HG03175 (cell line): Measurements from ENCODE around the gene MRRF.
A peak's percentile ranks its signal among the peaks of the same experiment; 100 is the strongest.

Source experiments
- ATAC-seq: cut with Tn5 transposase; IDR thresholded peaks from one replicate; pipeline ENCODE4 v1.9.1; 2021; ENCODE audit warnings: mild to moderate bottlenecking, moderate library complexity; ENCODE audit not compliant: unreplicated experiment

MRRF gene

DNA sequence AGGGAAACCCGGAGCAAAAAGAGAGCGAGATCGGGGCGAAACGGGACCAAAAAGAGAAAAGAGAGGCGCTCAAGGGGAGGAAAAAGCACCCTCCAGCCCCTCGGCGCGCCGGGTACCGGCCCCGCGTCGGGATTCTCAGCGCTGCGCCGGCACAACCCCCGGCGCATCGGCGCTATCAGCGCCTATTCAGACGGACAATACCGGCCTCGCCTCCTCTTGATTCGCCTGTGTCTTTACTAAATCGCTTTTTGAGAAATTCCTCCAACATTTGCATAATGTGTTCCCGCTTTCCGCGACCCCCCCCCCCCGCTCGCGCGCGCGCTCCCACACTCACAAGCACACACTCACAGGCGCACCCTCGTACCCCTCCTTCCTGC lies 36.5 kb upstream of the MRRF start:
- no peak for ATAC-seq

DNA sequence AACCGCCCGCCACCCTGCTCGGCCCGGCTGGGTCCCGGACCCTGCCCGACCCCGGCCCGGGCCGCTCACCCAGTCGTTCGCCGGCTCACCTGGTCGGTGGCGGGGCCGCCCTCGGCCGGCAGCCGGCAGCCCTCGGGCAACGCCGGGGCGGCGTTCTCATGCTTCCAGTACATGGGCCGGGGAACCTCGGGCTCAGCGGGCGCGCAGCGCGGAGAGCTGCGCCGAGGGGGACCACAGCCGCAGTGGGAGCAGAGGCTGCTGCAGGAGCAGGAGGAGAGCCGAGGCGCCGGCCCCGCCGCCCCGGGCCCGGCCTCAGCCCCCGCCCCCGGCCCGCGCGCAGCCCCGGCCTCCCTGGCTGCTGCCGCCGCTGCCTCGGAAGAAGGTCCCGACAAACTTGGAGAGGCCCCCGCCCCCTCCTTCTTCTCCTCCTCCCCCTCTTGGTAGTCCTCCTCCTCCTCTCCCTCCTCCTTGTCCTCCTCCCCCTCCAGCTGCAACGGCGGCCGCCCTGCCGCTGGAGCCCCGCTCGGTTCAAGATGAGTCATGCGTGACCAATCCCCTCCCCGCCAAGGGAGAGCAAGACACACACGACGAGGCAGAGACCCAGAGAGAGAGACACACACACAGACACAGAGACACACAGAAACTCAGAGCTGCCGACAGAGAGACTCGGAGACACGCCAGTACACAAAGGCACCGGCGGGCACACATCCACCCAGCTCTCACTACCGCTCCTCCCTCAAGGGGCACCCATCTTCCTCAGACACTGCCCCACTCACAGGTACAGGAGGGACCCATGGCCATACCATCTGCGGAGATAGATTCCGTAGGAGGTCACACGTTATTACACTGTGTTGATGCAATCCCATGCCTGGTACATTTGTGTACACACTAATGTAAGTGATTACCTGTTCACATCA lies 35.9 kb upstream of the MRRF start, which contains the start of gene LHX6:
LHX6 (minus strand) TSS at position 390 of the 917 bp plus-strand sequence; CDS start at position 173, 217 bp downstream.
- ATAC-seq: no peak

DNA sequence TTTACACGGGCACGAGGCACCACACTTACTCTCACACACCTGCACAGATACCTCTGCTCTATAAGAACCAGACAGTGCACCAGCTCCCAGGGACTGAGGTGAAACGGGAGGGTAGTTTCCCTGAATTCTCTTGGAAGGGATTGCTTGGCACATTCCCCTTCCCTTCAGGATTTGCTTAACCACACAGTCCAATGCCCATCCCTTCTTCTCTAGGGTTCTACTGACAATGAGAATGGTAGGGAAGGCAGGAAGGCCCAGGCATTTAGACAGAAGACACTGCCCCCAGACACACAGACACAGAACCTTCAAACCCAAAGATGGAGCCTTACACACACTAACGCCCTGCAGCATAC lies 35.2 kb upstream of the MRRF start:
- ATAC-seq: no peak

DNA sequence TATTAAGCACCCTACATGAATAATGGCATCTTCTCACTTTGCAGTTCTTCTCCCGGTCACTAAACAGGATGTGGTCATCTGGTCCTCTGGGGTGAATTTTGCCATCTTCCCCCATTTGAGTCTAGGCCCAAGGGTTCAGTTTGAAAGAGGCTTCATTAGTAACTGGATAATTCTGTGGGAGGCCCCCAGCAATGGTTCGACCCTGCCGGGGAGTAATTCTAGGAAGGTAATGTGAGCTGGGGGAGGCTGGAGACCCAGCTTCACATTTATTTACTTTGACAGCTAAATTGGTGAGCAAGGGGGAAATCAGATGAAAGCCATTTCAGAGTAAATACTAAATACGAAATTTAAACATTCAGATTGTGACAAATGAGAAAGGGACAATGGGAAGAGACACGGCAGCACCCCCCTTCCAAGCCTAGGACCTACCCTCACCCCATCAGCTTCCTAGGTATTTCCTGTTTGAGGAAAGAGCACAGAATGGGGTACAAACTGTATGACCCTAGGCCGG lies 31.8 kb upstream of the MRRF start:
- no peak for ATAC-seq

DNA sequence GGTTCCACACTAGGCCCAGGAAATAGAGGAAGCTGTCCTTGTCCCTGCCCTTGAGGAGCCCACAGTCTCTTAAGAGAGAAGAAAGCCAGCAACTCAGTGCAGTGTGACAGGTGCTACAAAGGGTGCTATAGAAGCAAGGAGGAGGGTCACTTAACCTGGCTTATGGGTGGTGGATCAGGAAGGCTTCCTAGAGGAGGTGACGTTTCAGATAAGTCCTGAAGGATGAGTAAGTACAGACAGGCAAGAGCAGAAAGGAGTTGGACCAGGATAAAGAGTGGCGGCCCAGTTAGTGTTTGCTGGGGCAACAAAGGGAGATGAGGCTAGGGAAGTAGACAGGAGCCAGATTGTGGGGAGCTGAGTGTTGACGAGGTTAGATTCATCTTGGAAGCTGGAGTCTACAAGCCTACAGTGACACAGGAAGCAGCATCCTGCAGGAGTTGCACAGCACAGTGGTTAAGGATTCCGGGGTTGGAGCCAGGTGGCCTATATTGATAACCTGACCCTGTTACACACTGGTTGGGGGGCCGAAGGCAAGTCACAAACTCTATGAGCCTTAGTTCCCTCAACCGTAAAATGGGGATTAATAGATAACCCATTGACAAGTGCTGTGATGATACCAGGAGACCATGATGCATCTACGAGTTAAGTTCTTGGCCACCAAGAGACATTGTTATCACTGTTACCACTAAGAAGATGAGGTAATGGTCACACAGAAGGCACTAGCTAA lies 30.5 kb upstream of the MRRF start:
- ATAC-seq: no peak

DNA sequence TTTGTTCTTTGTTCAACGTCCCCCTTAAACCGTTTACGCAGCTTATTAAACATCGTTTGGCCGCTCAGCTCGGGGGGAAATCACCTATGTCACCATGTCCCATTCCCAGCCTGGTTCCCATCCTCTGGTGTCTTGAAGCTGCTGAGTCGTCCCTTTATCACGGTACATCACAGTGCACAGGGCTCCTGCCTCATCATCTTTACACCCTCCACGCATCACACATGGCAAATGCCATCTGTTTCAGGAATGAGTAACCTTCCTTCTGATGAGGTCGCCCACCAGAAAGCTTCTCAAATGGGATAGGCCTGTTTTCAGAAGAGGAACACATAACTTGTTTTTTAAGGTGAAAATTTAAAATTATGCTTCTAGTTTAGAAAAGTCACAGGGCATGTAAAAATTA lies 28.0 kb upstream of the MRRF start:
- ATAC-seq: no peak

DNA sequence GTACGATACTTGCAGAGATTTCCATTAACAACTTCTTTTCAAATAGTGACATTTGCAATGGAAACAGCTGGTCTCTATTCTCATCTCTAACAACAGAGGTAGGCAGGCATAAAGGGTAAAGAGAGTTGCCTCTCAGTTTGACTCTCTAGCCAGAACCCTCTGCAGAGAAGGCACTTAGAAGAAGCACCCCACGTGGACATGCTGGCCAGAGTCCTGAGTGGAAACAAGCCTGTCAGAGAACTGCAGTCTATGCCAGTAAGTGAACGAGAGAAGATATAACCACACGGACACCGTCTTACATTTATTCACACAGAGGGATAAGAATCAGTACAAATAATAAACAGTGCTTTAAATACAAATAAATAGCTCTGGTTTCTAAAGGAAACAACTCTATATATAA lies 25.0 kb upstream of the MRRF start:
- no peak for ATAC-seq

DNA sequence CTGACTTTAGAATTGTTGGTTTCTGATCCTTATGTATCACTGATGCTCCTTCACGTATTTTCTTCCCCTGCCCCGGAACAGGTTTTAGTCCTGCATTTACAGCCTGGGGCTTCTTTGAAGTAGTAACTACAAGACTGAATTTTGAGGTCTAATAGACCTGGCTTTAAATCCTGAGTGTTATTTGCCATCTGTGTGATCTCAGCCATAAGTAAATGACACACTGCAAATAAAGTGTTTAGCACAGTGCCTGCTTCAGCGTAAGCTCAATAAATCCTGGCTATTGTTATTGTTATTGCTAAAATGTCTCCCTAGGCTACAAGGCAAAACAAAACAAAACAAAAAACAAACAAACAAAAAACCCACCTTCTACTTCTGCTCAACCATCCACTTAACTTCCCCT lies 20.3 kb upstream of the MRRF start:
- no peak for ATAC-seq

DNA sequence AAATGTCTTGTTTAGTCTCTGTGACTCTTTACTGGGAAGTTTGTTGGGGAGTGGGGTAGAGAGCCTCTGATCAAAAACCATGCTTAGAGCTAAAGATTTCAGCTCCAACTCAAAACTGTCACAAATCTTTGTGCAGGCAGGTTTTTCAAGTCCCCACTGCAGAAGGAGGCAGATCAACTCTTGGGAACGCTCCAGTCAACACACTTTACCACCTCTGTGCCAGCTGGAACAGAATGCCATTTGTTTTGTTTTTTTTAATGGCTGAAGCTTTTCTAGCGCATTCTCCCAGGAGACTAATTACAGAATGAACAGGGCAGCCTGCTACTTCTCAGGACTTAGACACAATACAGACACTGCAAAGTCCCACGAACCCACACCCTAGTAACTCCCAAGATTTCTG lies 18.0 kb upstream of the MRRF start:
- ATAC-seq: no peak

DNA sequence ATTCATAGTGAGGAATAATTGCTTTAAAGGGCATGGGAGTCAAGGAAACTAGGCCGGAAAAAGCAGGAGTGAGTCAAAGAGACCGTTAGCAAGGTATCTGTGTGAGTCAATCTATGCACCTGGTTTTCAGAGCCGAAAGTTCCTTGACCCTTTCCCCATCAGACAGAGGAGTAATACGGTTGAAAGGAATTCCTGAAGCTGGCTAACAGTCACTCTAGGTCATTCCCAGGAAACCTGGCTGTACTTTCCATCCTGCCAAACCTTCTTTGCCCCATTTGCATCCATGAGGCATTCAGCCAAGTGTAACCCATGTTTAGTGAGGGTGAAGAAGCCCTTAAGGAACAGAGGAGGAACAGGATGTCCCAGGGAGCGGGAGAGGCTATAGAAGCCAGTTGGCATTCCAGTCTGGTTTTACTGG lies 16.2 kb upstream of the MRRF start:
- ATAC-seq: no peak

DNA sequence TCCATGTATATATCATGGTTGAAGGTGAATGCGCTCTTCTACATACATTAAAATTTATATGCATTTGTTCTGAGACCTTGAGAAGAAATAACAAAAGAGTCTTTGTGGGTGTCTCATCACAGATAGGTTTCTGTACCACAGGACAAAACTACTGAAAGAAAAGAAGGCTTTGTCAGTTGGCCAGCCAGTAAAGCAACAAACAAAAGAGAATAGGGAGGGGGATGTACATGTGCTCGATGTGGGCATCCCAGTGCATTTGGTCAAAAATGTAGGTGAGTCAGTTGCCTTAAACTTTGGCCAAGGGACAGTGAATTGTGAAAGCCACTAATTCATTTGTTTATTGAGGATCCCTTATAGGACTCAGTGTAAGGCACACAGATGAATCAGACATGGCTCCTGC lies 13.3 kb upstream of the MRRF start:
- ATAC-seq: no peak

DNA sequence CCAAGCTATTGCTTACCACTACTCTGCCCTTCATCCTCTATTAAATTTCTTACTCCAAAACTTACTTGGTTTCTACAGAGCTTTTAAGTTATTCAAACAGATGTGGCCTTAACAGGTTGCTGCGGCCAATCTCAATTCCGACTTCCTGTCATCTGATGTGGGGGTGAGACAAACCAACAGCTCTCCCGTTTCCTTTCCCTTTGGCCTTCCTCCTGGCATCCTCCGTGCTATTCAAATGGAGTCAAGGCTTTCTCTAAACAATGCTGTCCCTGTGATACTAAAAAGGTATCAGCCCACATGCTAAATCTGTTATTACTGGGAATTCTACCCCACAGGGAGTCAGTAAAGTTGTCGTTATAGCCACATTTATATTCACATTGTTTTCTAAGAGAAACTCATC lies 11.9 kb upstream of the MRRF start:
- no peak for ATAC-seq

DNA sequence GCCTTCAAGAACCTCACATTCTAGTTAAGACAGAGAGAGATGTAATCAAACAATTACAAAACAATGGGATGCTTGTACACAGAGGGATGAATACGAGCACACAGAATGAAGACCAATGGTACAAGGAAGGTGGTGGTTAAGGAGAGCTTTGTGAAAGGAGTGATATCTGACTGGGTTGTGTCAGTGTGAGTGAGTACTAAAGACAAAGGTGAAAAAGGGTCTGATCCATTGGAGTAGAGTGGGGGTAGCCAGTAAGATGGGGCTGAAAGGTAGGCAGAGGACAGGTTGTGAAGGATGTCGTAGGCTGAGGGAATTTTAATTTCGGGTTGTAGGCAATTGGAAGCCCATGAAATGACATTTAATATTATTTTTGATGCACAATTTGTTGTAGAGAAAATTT lies 9.9 kb upstream of the MRRF start:
- no peak for ATAC-seq

DNA sequence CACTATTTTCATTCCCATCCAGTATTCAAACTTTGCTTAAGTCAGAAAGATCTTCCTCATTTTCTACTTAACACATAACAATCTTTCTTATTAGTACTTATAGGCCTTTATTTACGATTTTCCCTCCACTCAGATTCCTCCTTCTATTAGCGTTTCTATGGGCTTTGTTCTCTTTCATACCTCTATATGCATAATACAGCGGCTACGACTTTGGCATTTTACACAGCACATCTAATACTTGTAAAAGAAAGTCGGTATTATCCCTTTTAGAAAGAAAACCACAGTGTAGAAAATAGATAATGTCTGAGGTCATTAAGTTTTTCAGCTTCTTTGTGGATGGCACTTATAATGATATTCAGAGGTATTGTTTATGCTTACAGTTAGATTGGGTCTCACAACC lies 8.5 kb upstream of the MRRF start:
- no peak for ATAC-seq

DNA sequence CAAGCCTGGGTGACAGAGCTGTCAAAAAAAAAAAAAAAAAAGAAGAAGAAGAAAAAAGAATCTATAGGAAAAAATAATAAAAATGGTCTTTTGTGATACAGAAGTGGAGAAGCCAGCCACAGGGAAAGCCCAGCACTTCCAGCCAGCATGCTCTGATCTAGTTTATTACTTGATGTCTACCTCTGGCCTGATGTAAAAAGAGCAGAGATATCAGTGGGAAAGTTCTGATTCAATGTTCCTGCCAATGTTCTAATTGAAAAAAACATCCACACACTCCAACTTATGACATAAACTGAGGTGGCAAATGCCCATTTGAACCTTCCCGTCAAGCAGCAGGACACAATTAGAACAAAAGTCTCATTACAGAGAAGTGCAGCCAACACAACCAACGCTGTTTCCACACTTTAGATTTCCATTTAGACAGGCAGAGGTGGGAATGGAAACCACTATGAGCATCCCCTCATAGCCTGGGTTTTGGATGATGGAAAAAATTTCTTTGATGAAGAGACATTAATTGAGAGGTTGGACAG lies 5.7 kb upstream of the MRRF start:
- no peak for ATAC-seq

DNA sequence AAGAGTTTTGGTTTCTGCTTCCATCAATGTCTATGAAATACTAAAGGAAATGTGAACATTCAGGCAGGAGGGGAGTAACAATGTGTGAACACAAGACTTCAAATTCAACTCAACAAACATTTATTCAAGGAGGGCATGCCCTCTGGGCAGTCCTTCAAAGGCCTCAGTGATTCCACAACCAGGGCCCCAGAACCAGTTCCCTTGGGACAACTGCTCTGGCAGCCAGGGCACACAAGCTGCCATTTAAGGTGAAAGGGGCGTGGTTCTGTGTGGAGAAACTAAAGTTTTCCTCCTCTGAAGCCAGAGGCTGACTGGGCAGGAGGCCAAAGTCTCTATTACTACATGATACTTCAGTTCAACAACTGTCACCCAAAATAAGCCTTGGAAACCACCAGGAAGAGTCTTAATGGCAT lies 3.2 kb upstream of the MRRF start:
- no peak for ATAC-seq

DNA sequence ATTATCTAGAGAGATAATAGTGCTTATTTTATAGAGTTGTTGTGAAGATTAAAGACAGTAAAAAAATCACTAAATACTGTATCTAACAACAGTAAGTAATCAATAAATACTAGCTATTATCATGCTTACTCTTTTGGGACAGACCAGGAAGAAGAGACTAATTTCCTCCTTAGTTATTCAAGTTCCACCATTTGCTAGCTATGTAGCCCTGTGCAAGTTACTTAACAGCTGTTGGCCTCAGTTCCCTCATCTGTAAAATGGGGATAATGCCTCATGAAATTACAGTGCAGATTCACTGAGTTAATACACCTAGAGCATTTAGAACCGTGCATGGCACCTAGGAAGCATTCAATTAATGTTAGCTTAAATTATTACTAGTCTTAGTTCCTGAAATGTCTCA lies 2.6 kb upstream of the MRRF start:
- no peak for ATAC-seq

DNA sequence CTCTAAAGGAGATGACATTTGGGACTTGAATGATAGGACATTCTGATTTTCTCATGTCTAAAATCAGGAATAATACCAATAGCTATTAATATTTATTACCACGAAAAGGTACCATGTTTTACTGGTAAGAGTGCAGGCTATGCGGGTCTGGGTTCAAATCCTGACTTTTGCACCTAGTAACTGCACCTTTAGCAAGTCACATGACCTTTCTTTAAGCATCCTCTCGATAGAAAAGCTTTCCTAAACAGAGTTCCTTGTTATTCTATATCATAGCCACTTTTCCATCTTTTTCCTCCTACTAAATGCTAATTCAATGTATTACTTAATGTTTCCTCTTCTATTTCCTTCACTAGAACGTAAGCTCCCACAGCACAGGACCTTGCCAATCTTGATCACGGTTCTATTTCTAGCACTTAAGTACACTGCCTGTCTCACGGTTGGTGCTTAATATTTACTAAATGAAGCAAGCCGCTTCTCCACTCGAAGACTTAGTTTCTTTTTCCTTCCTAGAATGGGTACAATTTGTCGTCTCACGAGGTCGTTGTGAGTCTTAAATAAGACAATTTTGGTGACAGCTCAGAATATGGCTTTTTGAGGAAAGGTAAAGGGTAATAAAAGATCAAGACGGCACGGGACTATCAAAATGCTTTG lies 858 bp upstream of the MRRF start:
- ATAC-seq: no peak

DNA sequence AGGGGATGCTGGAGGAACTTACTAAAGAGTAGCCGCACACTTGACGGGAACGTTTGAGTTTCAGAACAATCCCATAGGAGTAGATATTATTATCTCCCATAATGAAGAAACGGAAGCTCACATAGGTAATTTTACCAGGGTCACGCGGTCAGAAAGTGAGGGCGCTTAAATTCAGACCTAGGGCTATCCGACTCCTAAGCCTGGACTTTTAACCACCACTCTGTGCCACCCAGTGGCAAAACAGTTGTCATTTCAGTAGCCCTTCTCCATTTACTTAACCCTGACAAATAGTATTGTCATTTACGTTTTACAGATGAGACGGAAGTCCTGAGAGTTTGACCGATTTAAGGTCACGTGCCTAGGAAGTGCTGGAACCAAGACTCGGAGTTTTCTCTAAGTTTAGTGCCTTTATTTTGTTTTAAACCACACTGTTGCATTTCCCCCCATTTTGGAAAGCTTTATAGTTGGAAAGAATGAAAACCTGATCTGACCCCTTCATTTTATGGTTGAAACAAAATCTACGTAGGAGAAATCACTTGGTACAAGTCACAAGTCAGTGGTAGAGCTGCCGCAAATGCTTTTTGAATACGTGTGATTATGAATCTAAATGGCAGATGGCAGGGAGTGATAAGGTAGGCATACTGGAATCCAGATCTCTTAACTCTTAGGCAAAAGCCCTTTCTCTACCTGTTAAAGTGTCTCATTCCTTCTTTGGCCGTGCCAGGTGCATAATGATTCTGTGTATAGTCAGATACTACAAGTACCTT lies 650 bp downstream of the MRRF start:
- ATAC-seq: peak; percentile 37

DNA sequence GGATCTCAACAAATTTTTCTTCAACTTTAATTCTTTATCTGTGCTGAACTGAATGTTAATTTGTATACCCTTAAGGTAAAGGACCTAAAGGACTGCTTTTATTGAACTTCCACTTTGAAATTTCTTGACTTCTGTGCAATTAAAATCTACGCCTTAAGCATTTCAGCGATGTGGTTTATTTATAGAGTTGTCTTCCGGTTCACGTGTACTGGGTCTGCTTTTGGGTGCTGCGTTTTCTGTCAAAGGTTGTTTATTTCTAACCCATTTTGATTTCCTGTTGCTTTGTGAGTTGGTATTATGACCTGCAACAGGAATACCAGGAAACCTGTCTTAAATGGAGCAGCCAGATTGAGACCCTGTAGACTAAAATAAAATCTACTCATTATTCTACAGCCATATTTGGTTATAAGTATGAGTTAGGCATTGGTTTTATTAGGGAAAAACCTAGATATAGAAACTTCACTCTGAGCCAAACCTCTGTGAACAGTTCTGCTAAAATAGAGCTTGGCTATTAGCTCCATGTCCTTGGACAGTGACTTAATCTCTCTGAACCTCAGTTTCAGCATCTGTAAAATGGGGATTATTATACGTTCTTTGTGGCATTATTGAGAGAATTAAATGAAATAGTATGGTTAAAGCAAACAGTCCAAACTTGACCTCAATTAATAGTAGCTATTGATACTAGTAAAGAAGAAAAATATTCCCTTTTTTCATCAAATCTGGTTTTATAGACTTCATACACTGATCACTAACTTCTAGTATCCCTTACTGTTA lies 3.5 kb downstream of the MRRF start:
- ATAC-seq: no peak
